HG03571 (cell line): Measurements from ENCODE around the gene BCAP31.
"Not testable (repeated sequence)": the region's sequence is repeated elsewhere in the genome, so short reads cannot be mapped to it uniquely, and the experiment has no call there.

ENCODE experiments used
- ATAC-seq: cut with Tn5 transposase; IDR thresholded peaks from one replicate; pipeline ENCODE4 v1.9.1; 2021; ENCODE audit not compliant: unreplicated experiment

Gene BCAP31

DNA sequence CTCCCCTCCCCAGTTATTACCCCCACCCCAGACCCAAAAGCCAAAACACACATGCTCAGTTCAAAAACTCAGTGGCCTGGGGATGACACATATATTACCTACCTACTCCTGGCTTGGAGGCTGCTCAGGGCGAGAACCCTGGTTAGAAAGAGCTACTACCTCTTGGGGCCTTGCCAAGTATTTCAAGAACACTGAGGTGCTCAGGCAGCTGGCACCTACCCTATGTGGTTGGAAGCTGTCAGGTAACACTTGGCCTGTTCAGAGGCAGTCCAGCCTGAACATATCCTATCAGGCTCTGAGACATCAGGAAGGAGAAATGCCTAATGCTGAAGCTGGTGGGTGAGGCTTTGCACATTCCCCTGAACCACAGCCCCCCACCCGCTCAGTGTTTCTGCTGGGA, 4.9 kb downstream of the BCAP31 start:
- ATAC-seq, result no peak

- ATAC-seq, result no peak
These were observed 6.7 kb downstream of the BCAP31 start for GRCh38 chrX:153717445-153717844.

DNA sequence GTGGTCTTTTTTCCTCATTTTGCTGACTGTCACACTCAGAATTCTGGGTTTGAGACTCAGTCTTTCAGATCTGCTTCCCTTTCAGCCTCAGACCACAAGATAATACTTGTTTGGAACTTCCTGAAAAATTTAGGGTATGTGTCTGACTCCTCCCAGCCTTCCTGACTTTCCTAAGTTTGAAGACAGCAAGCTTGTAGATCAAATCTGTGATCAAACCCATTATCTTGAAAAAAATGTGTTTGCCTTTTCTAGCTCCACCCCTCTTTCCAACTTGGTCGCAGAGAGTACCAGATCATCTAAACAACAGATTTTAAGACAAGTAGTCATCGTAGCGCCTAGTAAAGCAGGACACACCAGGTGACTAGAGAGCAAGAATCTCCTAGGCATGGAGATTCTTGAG, 9.9 kb downstream of the BCAP31 start:
- ATAC-seq, result no peak

DNA sequence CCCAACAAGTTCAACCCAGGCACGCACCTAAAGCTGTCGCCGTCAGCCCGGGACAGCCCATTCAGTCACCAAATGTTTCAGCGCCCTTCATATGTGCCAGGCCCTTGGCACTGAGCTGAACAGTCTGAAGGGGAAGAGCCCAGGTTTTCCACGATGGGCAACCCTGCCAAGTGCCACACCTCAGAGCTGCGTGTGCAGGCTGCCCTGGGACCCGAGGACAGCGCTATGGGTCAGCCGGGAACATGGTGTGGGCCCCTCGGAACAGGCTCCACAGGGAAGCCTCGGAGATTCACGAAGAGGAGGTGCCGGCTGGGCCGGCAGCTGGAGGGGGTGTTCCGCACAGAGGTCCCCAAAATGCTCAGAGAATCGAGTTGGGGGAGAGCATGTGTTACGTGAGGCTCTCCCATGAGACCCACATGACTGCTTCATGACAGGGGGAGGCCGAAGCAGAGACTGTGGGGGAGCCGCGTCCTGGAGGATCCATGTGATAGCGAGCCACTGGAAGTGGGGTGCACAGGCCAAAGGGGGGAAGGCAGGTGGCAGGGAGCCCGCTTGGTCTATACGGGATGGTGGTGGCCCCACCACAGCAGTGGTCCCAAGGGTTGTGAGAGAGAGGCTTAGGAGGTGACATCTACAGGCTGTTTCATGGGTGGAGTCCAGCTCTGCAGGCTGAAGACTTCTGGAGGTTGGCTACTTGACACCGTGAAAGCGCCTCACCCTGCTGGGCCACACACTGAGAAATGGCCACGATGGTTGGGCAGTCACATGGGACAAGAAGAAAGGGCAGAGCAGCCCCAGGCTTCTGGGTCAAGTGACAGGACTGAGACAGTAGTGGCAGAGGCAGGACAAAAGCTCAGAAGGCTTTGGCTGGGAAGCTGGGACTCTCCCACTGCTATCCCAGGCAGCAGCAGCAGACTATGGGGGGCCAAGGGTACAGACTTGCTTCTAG, 14.2 kb downstream of the BCAP31 start:
- ATAC-seq, result no peak

DNA sequence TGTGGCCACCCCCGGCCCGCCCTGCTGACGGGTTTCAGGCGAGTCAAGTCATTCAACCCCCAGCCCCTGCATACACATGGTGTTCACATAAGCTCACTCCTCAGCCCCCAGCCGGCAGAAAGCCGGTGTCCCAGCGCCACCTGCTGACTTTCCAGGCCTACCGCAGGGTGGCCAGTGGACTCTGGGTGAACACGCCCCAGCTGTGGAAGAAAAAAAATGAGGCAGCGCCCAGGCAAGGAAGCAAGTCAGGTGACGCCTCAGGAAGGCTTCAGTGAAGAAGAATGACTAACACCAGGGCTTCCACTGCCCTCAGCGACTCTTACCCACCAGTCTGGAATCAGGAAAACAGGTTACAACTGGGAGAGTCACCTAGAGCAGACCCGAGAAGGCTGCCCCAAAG, 15.8 kb downstream of the BCAP31 start:
- ATAC-seq, result no peak

GRCh38 chrX:153707406-153707805, 16.8 kb downstream of the BCAP31 start:
- ATAC-seq, result no peak

- no peak for ATAC-seq
These were observed 17.4 kb downstream of the BCAP31 start for GRCh38 chrX:153706799-153707198.

GRCh38 chrX:153705403-153706060, 18.7 kb downstream of the BCAP31 start:
- ATAC-seq, result not testable (repeated sequence)

- ATAC-seq, result not testable (repeated sequence)
These were observed 19.4 kb downstream of the BCAP31 start for GRCh38 chrX:153704631-153705402.

- no peak for ATAC-seq
These were observed 20.1 kb downstream of the BCAP31 start for GRCh38 chrX:153704021-153704526.

DNA sequence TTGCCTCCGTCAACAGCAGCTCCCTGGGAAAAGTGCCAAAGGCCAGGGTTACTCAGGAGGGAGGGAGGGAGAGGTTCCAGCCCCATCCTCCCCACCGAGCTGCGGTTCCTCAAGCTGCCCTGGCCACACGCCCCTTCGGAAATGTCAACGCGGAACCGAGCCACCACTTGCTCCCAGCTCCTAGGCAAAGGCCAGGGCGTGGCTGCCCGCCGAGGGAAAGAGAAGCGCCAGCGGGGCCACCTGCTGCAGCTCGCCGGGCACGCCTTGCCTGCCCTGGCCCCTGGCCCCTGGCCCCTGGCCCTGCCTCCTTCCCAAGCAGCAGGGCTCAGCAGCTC, 21.2 kb downstream of the BCAP31 start:
- no peak for ATAC-seq

DNA sequence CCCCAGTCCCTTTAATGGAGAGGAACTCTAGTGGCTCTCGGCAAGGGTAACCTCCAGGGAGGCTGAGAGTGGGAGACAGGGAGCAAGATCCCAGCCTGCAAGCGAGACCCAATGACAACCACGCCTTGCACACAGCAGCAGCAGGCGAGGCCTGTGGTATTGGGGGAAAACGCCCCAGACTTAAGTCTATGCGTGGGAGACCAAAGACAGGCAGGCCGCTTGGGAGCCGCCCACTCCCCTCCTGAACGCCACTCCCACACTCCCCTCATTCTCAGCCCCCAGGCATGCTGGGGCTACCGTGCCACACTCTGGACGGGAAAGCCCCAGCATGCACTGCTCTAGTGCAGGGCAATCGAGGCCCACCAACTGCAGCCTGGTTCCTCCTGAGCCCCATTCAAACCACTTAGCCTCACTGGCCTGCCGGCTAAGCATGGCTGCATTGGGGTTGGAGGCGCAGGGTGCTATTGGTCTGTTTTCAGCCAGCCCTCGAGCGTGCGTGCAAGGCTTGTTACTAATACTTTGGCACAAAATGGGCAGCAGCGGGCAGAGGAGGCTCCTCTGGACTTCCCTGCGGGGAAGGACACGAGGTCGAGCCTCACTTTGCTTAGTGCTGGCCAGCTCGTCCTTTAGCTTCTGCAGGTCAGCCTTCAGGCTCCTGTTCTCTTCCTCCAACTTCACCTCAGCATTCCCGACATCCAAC, 21.7 kb downstream of the BCAP31 start:
- no peak for ATAC-seq

GRCh38 chrX:153701706-153702105, 22.5 kb downstream of the BCAP31 start:
- ATAC-seq, result no peak

- ATAC-seq, result no peak
These were observed 23.2 kb downstream of the BCAP31 start for GRCh38 chrX:153700967-153701366.

DNA sequence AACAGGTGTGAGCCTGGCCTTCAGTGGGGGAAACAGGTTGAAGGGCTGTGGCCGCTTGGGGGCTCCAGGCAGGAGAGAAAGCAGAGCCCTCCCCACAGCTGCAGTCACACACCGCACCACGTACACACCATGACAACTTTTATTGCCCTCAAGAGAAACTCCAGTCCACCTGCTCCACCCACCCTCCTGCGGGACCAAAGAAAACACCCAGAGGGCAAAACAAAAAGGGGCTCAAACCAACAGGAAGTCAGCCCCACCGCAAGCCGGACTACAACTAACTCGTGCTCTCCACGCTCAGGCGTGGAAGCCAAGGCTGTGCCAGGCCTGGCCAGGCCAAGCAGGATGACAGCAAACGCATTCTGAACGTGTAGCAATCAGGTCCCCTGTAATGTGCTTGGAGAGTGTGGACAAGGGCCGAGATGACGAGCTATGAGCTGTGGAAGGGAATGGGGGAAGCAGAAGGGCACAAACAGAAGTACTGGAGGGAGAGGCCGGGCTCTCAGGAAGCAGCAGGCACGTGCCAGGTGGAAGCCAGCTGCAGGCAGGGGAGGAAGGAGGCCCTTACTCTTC, 23.7 kb downstream of the BCAP31 start:
- no peak for ATAC-seq

GRCh38 chrX:153699784-153700371, 24.3 kb downstream of the BCAP31 start:
- not testable (repeated sequence) for ATAC-seq

DNA sequence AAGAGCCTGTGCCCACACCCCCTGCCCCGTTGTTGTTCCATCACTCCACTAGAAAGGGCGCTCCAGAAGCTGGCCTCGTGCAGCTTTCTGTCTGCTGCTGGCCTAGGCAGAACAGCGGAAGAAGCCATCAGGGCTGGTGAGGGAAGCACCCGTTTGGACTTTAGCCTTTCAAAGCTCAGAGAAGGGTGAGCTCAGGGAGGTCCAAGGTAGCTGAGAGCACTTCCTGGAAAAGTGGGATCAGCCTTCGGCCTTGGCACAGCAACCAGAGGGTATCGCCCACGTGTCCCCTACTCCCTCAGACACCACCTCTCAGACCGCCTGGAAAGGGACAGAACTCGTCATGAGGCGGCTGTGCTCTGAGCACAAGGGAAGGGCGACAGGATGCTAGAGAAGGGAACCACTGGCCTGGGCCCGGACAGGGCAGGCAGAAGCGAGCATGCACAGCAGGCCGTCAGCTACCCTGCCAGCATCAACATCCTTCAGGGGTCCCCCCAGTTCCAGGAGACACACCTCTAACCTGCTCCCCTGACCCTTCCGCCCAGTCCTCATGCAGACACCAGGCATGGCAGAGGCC, 24.9 kb downstream of the BCAP31 start:
- not testable (repeated sequence) for ATAC-seq

DNA sequence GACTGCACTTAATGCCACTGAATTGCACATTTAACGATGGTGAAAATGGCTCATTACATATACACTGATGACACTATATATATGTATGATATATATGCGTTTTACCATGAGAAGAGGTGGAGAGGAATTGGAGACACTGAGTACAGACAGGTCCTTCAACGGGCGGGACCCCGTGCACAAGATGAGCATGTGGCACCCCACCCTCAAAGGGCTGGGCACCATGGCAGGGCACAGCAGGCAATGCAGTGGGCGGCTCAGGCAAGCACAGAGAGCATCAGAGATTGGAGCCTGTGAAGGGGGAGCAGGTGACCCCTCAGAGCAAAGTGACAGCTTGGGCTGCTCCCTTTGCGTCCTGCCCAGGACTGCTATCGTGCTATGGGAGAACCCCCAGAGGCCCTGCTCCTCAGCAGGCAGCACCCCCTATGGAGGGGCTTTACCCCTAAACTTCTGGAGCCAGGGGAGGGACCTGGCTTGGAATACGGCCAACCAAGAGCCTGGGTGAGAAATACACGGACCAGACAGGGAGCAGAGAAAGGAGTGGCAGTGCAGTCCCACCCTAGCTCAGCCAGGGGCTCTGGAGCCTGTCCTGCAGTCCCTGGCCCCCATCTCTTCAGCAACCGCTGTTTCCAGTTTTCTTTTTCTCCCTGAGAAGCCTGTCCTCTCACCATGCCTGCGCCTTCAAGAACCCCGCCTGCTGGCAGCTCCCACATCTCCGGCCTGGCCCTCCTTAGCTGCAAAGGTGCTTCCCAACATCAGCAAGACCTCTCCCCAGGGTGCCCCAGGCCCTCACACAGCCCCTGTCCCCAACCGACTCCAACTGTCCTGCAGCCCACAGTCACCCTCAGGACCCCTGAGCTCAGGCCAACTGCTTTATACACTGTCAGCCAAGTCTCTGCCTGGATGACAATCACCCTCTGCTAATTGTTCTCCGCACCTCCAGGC, 26.0 kb downstream of the BCAP31 start:
- no peak for ATAC-seq
